ENCODE data around the gene GSC.

GRCh38 chr14:94770251-94770749 lies 387 bp upstream of the GSC start:
- TF ChIP-seq EZH2 (IDR thresholded peaks at IDR 0.05; ENCODE audit: borderline replicate concordance, low read depth, low read length, severe bottlenecking): no peak
- TF ChIP-seq, protein P1, sequence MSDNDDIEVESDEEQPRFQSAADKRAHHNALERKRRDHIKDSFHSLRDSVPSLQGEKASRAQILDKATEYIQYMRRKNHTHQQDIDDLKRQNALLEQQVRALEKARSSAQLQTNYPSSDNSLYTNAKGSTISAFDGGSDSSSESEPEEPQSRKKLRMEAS (IDR thresholded peaks at IDR 0.05; ENCODE audit: insufficient read depth, insufficient read length): no peak
- no peak for TF ChIP-seq CTCF (IDR thresholded peaks at IDR 0.05; ENCODE audit: extremely low read depth in 1 of 2, insufficient read depth in 1 of 2, low read depth in 1 of 2, low read length in 2 of 2)
- no peak for TF ChIP-seq POLR2A (IDR thresholded peaks at IDR 0.05; ENCODE audit: low read depth, low read length)
- no peak for TF ChIP-seq POLR2AphosphoS5 (IDR thresholded peaks at IDR 0.05; ENCODE audit: insufficient read depth, low read depth, low read length)
- TF ChIP-seq GATA2 (IDR thresholded peaks at IDR 0.05; ENCODE audit: insufficient read depth, insufficient read length, low read depth, low read length): no peak
- no peak for TF ChIP-seq JUN (IDR thresholded peaks at IDR 0.05; ENCODE audit: borderline replicate concordance, insufficient read depth, insufficient read length, low read depth)

Data from endothelial cell of umbilical vein (primary cell).